Stimulated activated CD4-positive, alpha-beta T cell treated with anti-CD3 and anti-CD28 coated beads, Interleukin-1b, Interleukin-23, amount 100 ng/mL, for 48 hours (primary cell): ENCODE data around the gene OOSP2.
"Not testable (repeated sequence)": the region's sequence is repeated elsewhere in the genome, so short reads cannot be mapped to it uniquely, and the experiment has no call there.

Source experiments
- DNase-seq: peaks from one replicate; pipeline ENCODE4 v3.0.0-alpha.2; 2020

The OOSP2 gene, protein sequence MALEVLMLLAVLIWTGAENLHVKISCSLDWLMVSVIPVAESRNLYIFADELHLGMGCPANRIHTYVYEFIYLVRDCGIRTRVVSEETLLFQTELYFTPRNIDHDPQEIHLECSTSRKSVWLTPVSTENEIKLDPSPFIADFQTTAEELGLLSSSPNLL

GRCh38 chr11:60040109-60040508 lies at the start of gene OOSP2:
Gene OOSP2 (plus strand): TSS chr11:60040409. CDS start chr11:60040460, 51 bp downstream.
- DNase-seq, result no peak

DNA sequence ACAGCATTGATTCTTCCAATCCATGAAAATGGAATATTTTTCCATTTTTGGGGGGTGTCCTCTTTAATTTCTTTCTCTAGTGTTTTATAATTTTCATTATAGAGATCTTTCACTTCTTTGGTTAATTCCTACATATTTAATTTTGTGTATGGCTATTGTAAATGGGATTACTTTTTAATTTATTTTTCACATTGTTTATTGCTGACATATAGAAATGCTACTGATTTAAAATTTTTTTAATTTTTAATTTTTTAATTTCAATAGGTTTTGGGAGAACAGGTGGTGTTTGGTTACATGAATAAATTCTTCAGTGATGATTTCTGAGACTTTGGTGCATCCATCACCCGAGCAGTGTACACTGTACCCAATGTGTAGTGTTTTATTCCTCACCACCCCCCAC lies 49.8 kb upstream of the OOSP2 start:
- no peak for DNase-seq

- no peak for DNase-seq
Observed at GRCh38 chr11:59992425-59992824, 47.8 kb upstream of the OOSP2 start.

GRCh38 chr11:59997800-59998199 lies 42.4 kb upstream of the OOSP2 start:
- no peak for DNase-seq

- DNase-seq, result no peak
Observed at GRCh38 chr11:59999691-60000090, 40.5 kb upstream of the OOSP2 start.

GRCh38 chr11:60003729-60004128 lies 36.5 kb upstream of the OOSP2 start:
- no peak for DNase-seq

GRCh38 chr11:60005360-60005759 lies 34.8 kb upstream of the OOSP2 start:
- no peak for DNase-seq

GRCh38 chr11:60016881-60017280 lies 23.3 kb upstream of the OOSP2 start, which contains the start of gene OOSP4B:
Gene OOSP4B (plus strand): TSS chr11:60017181.
- no peak for DNase-seq

DNA sequence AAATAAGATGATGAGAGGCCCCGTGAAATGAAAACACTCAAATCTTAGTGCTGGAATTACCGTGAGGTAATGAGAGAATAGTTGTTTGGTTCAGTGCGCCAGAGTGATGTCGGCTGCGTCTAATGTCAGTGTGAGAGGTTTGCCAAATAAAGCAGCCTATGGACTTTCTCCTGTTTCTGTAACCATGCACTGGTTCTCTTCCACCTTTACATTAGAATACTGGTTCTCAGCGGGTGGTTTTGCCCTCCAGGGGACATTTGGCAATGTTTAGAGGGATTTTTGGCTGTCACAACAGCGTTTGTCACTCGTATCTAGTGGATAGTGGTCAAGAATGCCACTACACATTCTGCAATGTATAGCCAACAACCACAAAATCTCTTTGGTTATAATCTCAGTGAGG lies 22.2 kb upstream of the OOSP2 start:
- no peak for DNase-seq

GRCh38 chr11:60020376-60020775 lies 19.8 kb upstream of the OOSP2 start:
- DNase-seq, result not testable (repeated sequence)

- no peak for DNase-seq
Observed at GRCh38 chr11:60029015-60029632, 11.1 kb upstream of the OOSP2 start.

DNA sequence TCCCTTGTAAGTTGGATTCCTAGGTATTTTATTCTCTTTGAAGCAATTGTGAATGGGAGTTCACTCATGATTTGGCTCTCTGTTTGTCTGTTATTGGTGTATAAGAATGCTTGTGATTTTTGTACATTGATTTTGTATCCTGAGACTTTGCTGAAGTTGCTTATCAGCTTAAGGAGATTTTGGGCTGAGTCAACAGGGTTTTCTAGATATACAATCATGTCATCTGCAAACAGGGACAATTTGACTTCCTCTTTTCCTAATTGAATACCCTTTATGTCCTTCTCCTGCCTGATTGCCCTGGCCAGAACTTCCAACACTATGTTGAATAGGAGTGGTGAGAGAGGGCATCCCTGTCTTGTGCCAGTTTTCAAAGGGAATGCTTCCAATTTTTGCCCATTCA lies 10.2 kb downstream of the OOSP2 start:
- not testable (repeated sequence) for DNase-seq

GRCh38 chr11:60050839-60051238 lies 10.6 kb downstream of the OOSP2 start:
- not testable (repeated sequence) for DNase-seq

- no peak for DNase-seq
Observed at GRCh38 chr11:60056349-60056969, 16.2 kb downstream of the OOSP2 start, which contains the start of gene MS4A3. Gene MS4A3 (plus strand): TSS chr11:60056665. CDS start chr11:60061161, 4,496 bp downstream.

DNA sequence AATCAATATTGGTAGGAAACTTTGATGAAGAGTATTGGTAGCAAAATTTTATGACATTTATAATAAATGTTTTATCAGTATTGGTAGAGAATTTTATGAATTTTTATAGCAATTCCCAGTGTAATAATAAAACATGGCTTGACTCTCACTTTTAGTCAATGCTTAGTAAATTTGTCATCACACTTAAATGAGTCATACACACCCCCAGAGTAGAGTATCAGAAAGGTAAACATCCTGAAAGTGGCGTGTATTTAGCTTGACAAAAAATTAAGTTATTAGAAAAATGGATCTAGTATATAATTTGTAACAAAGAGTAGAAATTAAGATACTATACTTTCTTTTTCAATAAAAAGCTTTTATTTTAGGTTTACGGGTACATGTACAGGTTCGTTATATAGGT lies 18.8 kb downstream of the OOSP2 start:
- DNase-seq, result no peak

DNA sequence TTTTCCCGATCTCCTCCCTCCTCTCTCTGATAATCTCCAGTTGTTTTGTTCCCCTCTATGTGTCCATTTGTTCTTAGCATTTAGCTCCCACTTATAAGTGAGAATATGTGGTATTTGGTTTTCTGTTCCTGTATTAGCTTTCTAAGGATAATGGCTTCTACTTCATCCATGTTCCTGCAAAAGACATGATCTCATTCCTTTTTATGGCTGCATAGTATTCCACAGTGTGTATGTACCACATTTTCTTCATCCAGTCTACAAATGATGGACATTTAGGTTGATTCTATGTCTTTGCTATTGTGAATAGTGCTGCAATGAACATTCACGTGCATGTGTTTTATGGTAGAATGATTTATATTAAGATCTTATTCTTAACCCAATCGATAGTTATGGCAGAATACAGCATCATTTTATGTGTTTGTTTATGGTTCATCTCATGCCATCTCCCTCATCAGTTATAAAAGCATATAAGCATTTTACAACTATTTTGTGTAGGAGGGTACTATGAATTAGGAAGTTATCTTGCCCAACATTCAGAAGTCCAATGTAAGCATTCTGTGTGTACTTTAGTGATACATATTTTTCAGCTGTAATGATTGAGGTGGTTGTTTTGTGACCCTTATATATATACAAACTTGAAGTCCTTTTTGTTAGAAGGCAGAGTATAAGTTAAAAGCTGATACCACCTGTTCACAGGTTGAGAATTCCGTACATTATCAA lies 19.5 kb downstream of the OOSP2 start:
- DNase-seq, result no peak

GRCh38 chr11:60064111-60064510 lies 23.9 kb downstream of the OOSP2 start:
- no peak for DNase-seq

GRCh38 chr11:60065801-60066200 lies 25.6 kb downstream of the OOSP2 start:
- no peak for DNase-seq

DNA sequence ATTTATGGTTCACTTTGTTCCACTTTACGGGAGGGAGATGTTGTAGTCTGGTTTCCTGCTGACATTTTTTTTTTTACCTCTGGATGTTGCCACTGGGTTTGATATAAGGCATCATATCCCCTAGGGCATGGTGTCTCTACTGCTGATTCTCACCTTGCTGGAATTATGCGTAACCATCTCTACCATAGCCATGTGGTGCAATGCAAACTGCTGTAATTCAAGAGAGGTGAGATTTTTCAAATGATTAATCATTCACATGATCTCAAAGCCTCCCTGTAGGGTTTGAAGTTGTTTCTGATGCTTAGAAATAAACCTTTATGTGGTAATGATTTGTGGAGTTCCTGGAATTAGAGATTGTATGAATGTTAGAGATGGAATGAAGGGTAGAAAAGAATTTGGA lies 29.2 kb downstream of the OOSP2 start:
- DNase-seq, result no peak

DNA sequence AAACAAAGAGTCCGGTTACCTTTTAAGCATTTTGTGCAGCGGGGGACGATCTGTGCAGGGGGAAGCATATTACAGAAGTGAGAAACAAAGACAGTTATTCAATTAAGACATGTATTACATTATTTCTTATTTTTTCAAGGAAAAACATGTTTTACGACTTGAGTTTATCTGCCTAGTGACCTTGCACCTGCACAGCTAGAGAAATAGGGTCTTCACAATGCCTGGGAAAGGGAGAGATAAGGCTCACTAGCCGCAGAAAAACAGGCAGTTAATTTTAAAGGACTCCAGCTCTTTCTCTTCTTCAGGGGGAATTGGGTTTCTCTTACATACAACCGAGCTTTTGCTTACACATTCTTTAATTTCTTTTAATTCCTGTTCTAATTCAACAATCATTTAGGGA lies 31.4 kb downstream of the OOSP2 start:
- not testable (repeated sequence) for DNase-seq

DNA sequence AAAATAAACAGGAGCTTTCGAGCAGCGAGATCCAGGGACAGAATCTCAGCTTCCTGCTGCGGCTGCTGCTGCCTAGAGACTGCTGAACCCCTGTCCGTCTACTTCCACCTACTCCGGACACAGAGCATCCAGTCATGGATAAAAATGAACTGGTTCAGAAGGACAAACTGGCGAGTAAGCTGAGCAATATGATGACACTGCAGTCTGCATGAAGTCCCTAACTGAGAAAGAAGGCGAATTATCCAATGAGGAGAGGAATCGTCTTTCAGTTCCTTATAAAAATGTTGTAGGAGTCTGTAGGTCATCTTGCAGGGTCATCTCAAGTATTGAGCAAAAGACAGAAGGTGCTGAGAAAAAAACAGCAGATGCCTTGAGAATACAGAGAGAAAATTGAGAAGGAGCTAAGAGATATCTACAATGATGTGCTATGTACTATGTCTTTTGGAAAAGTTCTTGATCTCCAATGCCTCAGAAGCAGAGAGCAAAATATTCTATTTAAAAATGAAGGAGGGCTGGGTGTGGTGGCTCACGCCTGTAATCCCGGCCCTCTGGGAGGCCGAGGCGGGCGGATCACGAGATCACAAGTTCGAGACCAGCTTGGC lies 37.1 kb downstream of the OOSP2 start:
- no peak for DNase-seq

- DNase-seq, result no peak
Observed at GRCh38 chr11:60077981-60078380, 37.8 kb downstream of the OOSP2 start.

DNA sequence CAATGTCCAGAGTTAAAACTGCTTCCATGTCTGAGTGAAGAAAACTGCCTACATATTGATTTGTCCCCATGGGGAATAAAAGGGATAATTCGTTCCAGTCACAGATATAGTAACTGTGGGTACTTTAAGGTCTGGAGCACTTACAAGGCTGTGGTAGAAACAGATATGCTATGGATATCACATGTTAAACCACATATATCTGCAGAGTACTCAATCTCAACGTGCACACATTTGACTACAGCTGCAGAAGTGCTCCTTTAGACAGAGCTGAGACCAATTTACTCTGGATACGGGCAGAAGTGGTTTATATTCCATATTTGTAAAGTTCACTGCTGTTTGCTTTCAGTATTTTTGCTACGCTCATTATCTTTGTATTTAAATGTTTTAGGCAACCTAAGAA lies 38.5 kb downstream of the OOSP2 start:
- DNase-seq, result no peak
